Measurements from ENCODE around the gene CD4. TPM values are rescaled to one million over a fixed set of nuclear protein-coding genes. Genes with fewer than 3 reads are reported as not detected.
A peak's percentile ranks its signal among the peaks of the same experiment; 100 is the strongest.

The CD4 gene
- total and polyA plus RNA-seq, 10 of the 15 experiments (the other 5 are each of a cell fraction or from before 2014, with no cell fraction given) = 0.24 to 1.6 (median 0.69) TPM

GRCh38 chr12:6851153-6851920 lies 62.0 kb downstream of the CD4 start, which contains the start of gene CDCA3 (continued):
- TF ChIP-seq BACH1 (IDR thresholded peaks at IDR 0.05; ENCODE audit: borderline replicate concordance) = no peak
- TF ChIP-seq PBX3 (IDR thresholded peaks at IDR 0.05; ENCODE audit: insufficient replicate concordance, low read depth, low read length) = peak; percentile 97
- TF ChIP-seq POLR2AphosphoS5 (IDR thresholded peaks at IDR 0.05; ENCODE audit: low read length) = peak; percentile 94
- 0 out of 2 replicates have a peak, but pooled peaks have one; percentile 47 for TF ChIP-seq RFX5 (IDR thresholded peaks at IDR 0.05; ENCODE audit: low read depth, low read length)
- no peak for TF ChIP-seq ETV6 (conservative IDR thresholded peaks at IDR 0.05 in 1 of 2, IDR thresholded peaks at IDR 0.05 in 1 of 2; ENCODE audit: borderline replicate concordance in 1 of 2, low read depth in 1 of 2)
- TF ChIP-seq FOS (IDR thresholded peaks at IDR 0.05; ENCODE audit: borderline replicate concordance, extremely low read depth, insufficient read length) = peak; percentile 95
- peak; percentile 90 for TF ChIP-seq POLR2A (IDR thresholded peaks at IDR 0.05; ENCODE audit: low read depth, low read length)
- peak; percentile 63 for TF ChIP-seq SKIL (IDR thresholded peaks at IDR 0.05; ENCODE audit: low read depth, poor library complexity, severe bottlenecking)
- peak; percentile 59; the same call in 1 of the 2 replicates for TF ChIP-seq NBN (IDR thresholded peaks at IDR 0.05)
- TF ChIP-seq CUX1 (IDR thresholded peaks at IDR 0.05; ENCODE audit: insufficient replicate concordance, low read depth, low read length) = no peak
- no peak for TF ChIP-seq NRF1 (conservative IDR thresholded peaks at IDR 0.05; ENCODE audit: low read depth, low read length)
- TF ChIP-seq TAF1 (IDR thresholded peaks at IDR 0.05; ENCODE audit: borderline replicate concordance, low read depth, low read length) = peak; percentile 38; the same call in 1 of the 2 replicates

All from GM12878 (cell line).